ENCODE results near the gene BMP8A. TPM values are rescaled to one million over a fixed set of nuclear protein-coding genes. Genes with fewer than 3 reads are reported as not detected.
"Not testable (repeated sequence)": the region's sequence is repeated elsewhere in the genome, so short reads cannot be mapped to it uniquely, and the experiment has no call there.

BMP8A gene
- total and polyA plus RNA-seq, 9 donors, result 0.14 to 1.1 (median 0.40) TPM

- Histone ChIP-seq H3K27ac (ENCODE audit: low read length) (no peak overlapping the region), H3K9me3 (replicated peaks; ENCODE audit: control insufficient read depth, low read depth, low read length) (no peaks in the 10 kb centered on the region), H3K4me3 (ENCODE audit: low read length) (no peak overlapping the region), H3K36me3 (ENCODE audit: control insufficient read depth, insufficient read depth, low read length) (peaks cover 48% of the 10 kb centered on the region), H3K4me1 (ENCODE audit: control insufficient read depth, insufficient read depth, low read length) (peaks cover 2% of the 10 kb centered on the region), H3K27me3 (ENCODE audit: control insufficient read depth, insufficient read depth, low read length) (no peaks in the 10 kb centered on the region)
- WGBS (ENCODE audit: insufficient coverage), result 93% methylated on average over 5 of the region's 6 CpGs
- DNase-seq, result no peak
These were observed 10.1 kb upstream of the BMP8A start for GRCh38 chr1:39481289-39481688.

GRCh38 chr1:39483276-39483675 is 8.2 kb upstream of the BMP8A start:
- Histone ChIP-seq H3K4me1 (ENCODE audit: control insufficient read depth, insufficient read depth, low read length) (peaks cover under 1% of the 10 kb centered on the region), H3K4me3 (ENCODE audit: low read length) (no peak overlapping the region), H3K27ac (ENCODE audit: low read length) (no peak overlapping the region), H3K36me3 (ENCODE audit: control insufficient read depth, insufficient read depth, low read length) (peaks cover 61% of the 10 kb centered on the region), H3K27me3 (ENCODE audit: control insufficient read depth, insufficient read depth, low read length) (no peaks in the 10 kb centered on the region), H3K9me3 (replicated peaks; ENCODE audit: control insufficient read depth, low read depth, low read length) (no peaks in the 10 kb centered on the region)
- 40% methylated on average over 1 of the region's 1 CpG for whole genome bisulfite sequencing (ENCODE audit: insufficient coverage)
- no peak for DNase-seq

DNA sequence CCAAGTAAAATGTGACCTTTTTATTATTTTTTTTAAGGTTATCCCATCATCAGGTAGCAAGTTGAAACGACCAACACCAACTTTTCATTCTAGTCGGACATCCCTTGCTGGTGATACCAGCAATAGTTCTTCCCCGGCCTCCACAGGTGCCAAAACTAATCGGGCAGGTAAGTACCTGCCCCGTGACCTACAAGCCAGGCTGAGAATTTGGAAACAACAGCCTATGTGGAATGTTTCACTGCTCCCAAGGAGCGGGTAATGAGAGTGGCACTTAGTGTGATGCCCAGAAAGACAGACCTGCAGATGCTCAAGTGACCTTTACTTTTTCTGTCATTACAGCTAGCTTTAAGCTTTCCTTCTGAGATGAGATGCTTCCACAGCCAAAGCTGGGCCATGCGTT is 6.9 kb upstream of the BMP8A start:
- H3K27me3 ChIP-seq (ENCODE audit: control insufficient read depth, insufficient read depth, low read length), result peaks cover 2% of the 10 kb centered on the region
- H3K9me3 ChIP-seq (replicated peaks; ENCODE audit: control insufficient read depth, low read depth, low read length), result no peaks in the 10 kb centered on the region
- DNase-seq, result no peak
- H3K4me3 ChIP-seq (ENCODE audit: low read length), result no peak overlapping the region
- no peaks in the 10 kb centered on the region for H3K4me1 ChIP-seq (ENCODE audit: control insufficient read depth, insufficient read depth, low read length)
- H3K36me3 ChIP-seq (ENCODE audit: control insufficient read depth, insufficient read depth, low read length), result peaks cover 61% of the 10 kb centered on the region
- H3K27ac ChIP-seq (ENCODE audit: low read length), result no peak overlapping the region
- 91% methylated on average over 4 of the region's 7 CpGs for WGBS (ENCODE audit: insufficient coverage)

- Histone ChIP-seq H3K9me3 (replicated peaks; ENCODE audit: control insufficient read depth, low read depth, low read length) (no peaks in the 10 kb centered on the region), H3K4me3 (ENCODE audit: low read length) (no peak overlapping the region), H3K4me1 (ENCODE audit: control insufficient read depth, insufficient read depth, low read length) (no peaks in the 10 kb centered on the region), H3K27me3 (ENCODE audit: control insufficient read depth, insufficient read depth, low read length) (peaks cover 7% of the 10 kb centered on the region), H3K36me3 (ENCODE audit: control insufficient read depth, insufficient read depth, low read length) (peaks cover 55% of the 10 kb centered on the region), H3K27ac (ENCODE audit: low read length) (no peak overlapping the region)
- 83% methylated on average over 6 of the region's 14 CpGs for WGBS (ENCODE audit: insufficient coverage)
- DNase-seq, result no peak
These were observed 6.2 kb upstream of the BMP8A start for GRCh38 chr1:39485046-39485803.

DNA sequence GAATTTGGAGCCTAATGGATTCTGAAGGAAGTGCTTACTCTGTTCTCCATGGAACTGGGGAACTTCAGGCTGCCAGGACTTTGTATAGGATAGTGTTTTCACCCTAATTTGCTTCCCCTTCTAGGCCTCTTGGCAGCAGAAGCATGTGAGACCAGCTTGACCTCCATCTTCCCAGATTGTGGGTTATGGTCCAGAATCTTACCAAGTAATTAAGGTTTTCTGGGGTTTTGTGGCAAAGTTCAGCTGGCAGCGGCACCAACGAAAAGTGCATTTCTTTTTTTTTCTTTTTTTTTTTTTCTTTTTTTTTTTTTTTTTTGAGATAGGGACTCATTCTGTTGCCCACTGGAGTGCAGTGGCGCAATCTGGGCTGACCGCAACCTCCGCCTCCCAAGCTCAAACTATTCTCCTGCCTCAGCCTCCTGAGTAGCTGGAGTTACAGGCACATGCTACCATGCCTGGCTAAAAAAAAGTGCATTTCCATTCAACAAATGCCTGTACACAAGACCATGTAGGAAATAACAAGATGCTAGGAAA is 3.4 kb upstream of the BMP8A start:
- Histone ChIP-seq H3K27ac (ENCODE audit: low read length) (no peak overlapping the region), H3K4me1 (ENCODE audit: control insufficient read depth, insufficient read depth, low read length) (peaks cover 6% of the 10 kb centered on the region), H3K36me3 (ENCODE audit: control insufficient read depth, insufficient read depth, low read length) (peaks cover 37% of the 10 kb centered on the region), H3K4me3 (ENCODE audit: low read length) (no peak overlapping the region), H3K9me3 (replicated peaks; ENCODE audit: control insufficient read depth, low read depth, low read length) (no peaks in the 10 kb centered on the region), H3K27me3 (ENCODE audit: control insufficient read depth, insufficient read depth, low read length) (peaks cover 24% of the 10 kb centered on the region)
- DNase-seq, result no peak
- no CpG with 5 or more reads among the region's 5 CpGs for WGBS (ENCODE audit: insufficient coverage)

- H3K36me3 ChIP-seq (ENCODE audit: control insufficient read depth, insufficient read depth, low read length), result peaks cover 30% of the 10 kb centered on the region
- WGBS (ENCODE audit: insufficient coverage), result 29% methylated on average over 2 of the region's 7 CpGs
- DNase-seq, result no peak
These were observed 2.5 kb upstream of the BMP8A start for GRCh38 chr1:39488793-39489566.

DNA sequence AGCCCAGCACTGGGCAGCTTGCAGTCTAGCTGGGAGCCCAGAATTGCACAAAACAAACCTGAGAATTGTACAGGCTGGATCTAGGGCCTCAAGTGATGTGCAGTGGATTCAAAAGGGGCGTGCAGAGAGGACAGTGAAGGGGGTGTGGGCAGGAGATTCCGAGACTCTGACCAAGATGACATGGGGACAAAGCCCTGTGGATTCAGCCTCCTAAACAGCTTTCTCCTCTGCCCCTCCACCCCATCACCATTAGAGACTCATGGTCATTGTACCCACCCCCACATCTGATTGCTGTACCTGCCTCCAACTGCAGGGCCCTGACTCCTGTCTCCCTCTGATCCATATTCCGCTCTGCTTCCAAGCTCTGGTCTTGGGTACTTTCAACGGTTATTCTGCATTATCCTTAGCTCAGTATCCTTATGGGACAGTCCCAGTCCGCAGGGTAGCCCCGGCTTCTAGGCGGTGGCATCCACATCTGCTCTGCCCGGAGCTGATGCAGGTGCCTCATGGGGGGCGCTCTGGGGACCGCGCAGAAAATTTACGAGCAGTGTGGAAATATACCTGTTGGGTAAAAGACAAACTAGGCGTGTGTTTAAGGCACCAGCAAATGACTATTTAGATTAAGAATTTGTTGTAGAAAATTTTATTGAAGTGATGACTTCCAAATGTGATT is 1.7 kb upstream of the BMP8A start:
- no peak overlapping the region for H3K27ac ChIP-seq (ENCODE audit: low read length)
- peaks cover 33% of the 10 kb centered on the region for H3K27me3 ChIP-seq (ENCODE audit: control insufficient read depth, insufficient read depth, low read length)
- WGBS (ENCODE audit: insufficient coverage), result 32% methylated on average over 7 of the region's 13 CpGs
- peaks cover 28% of the 10 kb centered on the region for H3K36me3 ChIP-seq (ENCODE audit: control insufficient read depth, insufficient read depth, low read length)
- DNase-seq, result no peak
- H3K4me3 ChIP-seq (ENCODE audit: low read length), result no peak overlapping the region
- peaks cover 6% of the 10 kb centered on the region for H3K4me1 ChIP-seq (ENCODE audit: control insufficient read depth, insufficient read depth, low read length)
- no peaks in the 10 kb centered on the region for H3K9me3 ChIP-seq (replicated peaks; ENCODE audit: control insufficient read depth, low read depth, low read length)

More at GRCh38 chr1:39488793-39489566, 2.5 kb upstream of the BMP8A start:
- Histone ChIP-seq H3K27me3 (ENCODE audit: control insufficient read depth, insufficient read depth, low read length) (peaks cover 32% of the 10 kb centered on the region), H3K27ac (ENCODE audit: low read length) (no peak overlapping the region), H3K9me3 (replicated peaks; ENCODE audit: control insufficient read depth, low read depth, low read length) (no peaks in the 10 kb centered on the region), H3K4me3 (ENCODE audit: low read length) (no peak overlapping the region), H3K4me1 (ENCODE audit: control insufficient read depth, insufficient read depth, low read length) (peaks cover 6% of the 10 kb centered on the region)

GRCh38 chr1:39490596-39491145 is 765 bp upstream of the BMP8A start:
- Histone ChIP-seq H3K27me3 (ENCODE audit: control insufficient read depth, insufficient read depth, low read length) (peaks cover 33% of the 10 kb centered on the region), H3K27ac (ENCODE audit: low read length) (no peak overlapping the region), H3K9me3 (replicated peaks; ENCODE audit: control insufficient read depth, low read depth, low read length) (no peaks in the 10 kb centered on the region), H3K36me3 (ENCODE audit: control insufficient read depth, insufficient read depth, low read length) (peaks cover 18% of the 10 kb centered on the region), H3K4me3 (ENCODE audit: low read length) (no peak overlapping the region), H3K4me1 (ENCODE audit: control insufficient read depth, insufficient read depth, low read length) (peaks cover 6% of the 10 kb centered on the region)
- no peak for DNase-seq
- 6% methylated on average over 31 of the region's 32 CpGs for WGBS (ENCODE audit: insufficient coverage)

GRCh38 chr1:39492118-39493042 is 944 bp downstream of the BMP8A start:
- H3K4me3 ChIP-seq (ENCODE audit: low read length); H3K27ac ChIP-seq (ENCODE audit: low read length); H3K4me1 ChIP-seq (ENCODE audit: control insufficient read depth, insufficient read depth, low read length); DNase-seq; H3K9me3 ChIP-seq (replicated peaks; ENCODE audit: control insufficient read depth, low read depth, low read length); H3K36me3 ChIP-seq (ENCODE audit: control insufficient read depth, insufficient read depth, low read length): not testable (repeated sequence)
- 17% methylated on average over 47 of the region's 67 CpGs for WGBS (ENCODE audit: insufficient coverage)
- peaks cover 33% of the 10 kb centered on the region for H3K27me3 ChIP-seq (ENCODE audit: control insufficient read depth, insufficient read depth, low read length)
